HG03378 (cell line): ENCODE results near the gene TAAR6.
"Not testable (repeated sequence)": the region's sequence is repeated elsewhere in the genome, so short reads cannot be mapped to it uniquely, and the experiment has no call there.

Experiments
- ATAC-seq: cut with Tn5 transposase; IDR thresholded peaks from one replicate; pipeline ENCODE4 v1.9.1; 2021; ENCODE audit warnings: mild to moderate bottlenecking, moderate library complexity; ENCODE audit not compliant: unreplicated experiment

TAAR6 gene

GRCh38 chr6:132589454-132589853 lies 19.3 kb downstream of the TAAR6 start, which contains the start of gene TAAR5:
Gene TAAR5, minus strand, starts transcription at chr6:132589741. Its CDS starts 55 bp downstream, at chr6:132589686.
- no peak for ATAC-seq

DNA sequence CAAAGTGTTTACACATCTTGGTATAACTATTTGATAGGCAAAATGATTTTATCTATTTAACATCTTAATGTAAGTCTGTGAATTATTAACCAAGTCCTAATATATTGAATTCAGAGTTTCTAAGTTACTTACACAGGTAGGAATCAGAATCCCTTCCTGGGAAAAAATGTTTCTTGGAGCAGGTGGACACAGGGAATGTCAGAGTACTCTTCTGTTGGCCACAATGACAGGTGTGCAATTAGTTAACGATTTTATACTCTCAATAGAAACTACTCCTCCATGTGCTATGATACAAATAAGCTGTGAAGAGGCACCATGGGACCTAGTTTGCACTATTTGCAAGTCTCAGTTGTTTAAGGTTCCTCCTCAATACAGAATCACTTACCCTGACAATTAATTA lies 20.2 kb downstream of the TAAR6 start:
- ATAC-seq = no peak

DNA sequence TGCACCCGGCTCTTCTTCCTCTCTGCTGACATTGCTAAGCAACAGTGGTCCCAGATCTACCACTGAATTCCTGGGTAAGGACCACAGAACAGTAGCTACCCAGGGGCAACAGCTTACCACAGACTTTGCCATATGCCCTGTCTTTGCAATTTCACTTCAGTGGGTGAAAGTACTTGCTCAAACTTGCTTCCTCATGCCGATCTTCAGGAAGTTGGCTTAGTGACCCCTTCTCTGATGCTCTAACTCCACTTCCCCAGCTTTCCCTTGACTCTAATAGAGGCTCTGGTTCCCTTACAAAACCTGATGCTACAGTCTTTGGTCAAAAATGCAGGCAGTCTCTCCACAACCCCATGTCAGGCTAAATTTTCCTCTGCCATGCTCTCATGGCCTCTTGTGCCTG lies 22.7 kb downstream of the TAAR6 start:
- no peak for ATAC-seq

DNA sequence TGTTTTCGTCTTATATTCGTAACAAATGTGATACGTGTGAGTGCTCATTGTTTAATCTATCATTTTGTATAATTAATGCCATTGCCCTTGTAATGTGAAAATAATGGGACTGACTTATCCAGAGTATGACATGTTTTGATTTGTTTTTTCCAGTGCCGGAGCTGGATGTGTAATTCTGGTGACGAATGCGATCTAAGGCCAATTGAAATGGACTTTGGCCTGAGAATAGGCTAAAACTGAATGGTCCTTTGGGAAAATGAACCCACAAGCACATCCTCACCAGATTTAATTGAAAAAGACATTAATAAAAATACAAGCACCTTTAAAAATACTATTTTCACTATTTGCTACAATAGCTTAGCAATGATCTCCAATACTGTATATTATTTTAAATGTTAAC lies 26.1 kb downstream of the TAAR6 start:
- ATAC-seq = no peak

DNA sequence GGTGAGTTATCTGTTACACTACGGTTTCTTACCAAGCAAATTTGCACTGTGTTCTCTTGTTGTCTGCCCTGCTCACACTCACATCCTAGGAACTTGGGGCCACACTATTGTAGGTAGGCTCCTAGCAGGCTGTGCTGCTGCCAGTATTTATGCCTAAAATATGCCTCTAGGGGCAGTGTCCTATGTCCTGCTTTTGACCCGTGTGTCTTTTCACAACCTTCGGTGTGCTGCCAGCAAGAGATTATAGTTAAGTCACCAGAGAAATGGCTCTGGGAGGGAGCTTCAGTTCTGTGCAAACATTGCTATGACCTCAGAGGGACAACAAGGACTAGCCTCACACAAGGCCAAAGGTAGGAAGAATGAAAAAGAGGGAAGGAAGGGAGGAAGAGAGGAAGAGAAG lies 28.4 kb downstream of the TAAR6 start:
- ATAC-seq = peak; percentile 74

DNA sequence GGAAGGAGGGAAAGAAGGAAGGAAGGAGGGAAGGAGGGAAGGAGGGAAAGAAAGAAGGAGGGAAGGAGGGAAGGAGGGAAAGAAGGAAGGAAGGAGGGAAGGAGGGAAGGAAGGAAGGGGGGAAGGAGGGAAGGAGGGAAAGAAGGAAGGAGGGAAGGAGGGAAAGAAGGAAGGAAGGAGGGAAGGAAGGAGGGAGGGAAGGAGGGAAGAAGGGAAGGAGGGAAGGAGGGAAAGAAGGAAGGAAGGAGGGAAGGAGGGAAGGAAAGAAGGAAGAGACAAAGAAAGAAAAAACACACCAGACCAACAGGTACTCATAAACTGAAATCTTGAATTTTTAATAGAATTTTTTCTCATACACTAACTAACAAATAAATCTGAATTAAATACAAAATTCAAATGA lies 30.8 kb downstream of the TAAR6 start:
- not testable (repeated sequence) for ATAC-seq

- ATAC-seq = no peak
These were observed 34.6 kb downstream of the TAAR6 start for GRCh38 chr6:132604635-132605152.

GRCh38 chr6:132607544-132608233 lies 37.6 kb downstream of the TAAR6 start:
- ATAC-seq = peak; percentile 68

DNA sequence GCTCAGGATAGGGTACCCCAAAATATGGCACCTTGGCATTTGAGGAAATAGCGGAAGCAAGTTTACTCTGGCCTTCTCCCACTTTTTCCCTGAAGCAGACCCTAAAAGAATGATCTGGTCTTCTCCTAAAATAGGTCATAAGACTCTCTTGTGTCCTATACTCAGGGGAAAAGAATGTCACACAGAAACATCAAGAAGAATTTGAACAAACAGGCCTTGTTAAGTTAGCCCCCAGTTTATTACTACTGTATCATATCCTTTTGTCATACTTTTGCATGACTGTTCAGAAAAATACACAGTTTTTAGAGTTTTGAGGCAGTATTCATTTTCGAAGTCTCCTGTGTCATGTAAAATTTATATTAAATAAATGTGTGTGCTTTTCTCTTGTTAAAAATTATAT lies 41.5 kb downstream of the TAAR6 start:
- ATAC-seq = no peak

- no peak for ATAC-seq
These were observed 42.5 kb downstream of the TAAR6 start for GRCh38 chr6:132612449-132613108.

GRCh38 chr6:132614554-132614953 lies 44.4 kb downstream of the TAAR6 start:
- no peak for ATAC-seq

- no peak for ATAC-seq
These were observed 46.6 kb downstream of the TAAR6 start for GRCh38 chr6:132616677-132617076.
